Lung microvascular endothelial cell (primary cell): ENCODE data around the gene RGS4. TPM values are rescaled to one million over a fixed set of nuclear protein-coding genes. Genes with fewer than 3 reads are reported as not detected.

Source experiments
- DNase-seq, 2 donors: peaks; one replicate each; pipeline versions ENCODE4 v3.0.0 to v3.0.0-alpha.2; 2010; ENCODE audit warnings: low read depth in 2 of 2
- total RNA-seq: library from RNA; depleted of rRNA; stranded (reverse); fragments of >200 nt; gene quantifications from 2 replicates; pipeline ENCODE4 v1.2.1, GENCODE V29; 2014

Gene RGS4
- 2.8 and 22.4 TPM in 2 replicates for total RNA-seq

DNA sequence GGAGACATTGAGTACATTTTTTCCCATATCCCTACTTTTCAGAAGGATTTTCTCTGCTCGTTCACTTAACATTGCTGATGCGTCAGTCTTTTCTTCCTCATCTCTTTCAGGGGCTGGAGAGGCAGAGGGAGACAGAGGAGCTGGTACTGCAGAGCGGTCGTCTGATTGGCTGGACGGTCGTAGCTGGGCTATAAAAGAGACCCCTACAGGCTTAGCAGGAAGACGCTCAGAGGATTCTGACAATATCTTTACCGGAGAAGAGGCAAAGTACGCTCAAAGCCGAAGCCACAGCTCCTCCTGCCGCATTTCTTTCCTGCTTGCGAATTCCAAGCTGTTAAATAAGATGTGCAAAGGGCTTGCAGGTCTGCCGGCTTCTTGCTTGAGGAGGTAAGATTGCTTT is at the start of gene RGS4:
RGS4 (plus strand) TSS at position 220 of the 400 bp plus-strand sequence; CDS start at position 344, 124 bp downstream.
- peak; percentile 73 to 97 for DNase-seq

GRCh38 chr1:163022129-163022528 is 47.0 kb upstream of the RGS4 start:
- DNase-seq: no peak

- DNase-seq: no peak
Observed at GRCh38 chr1:163027610-163028009, 41.6 kb upstream of the RGS4 start.

DNA sequence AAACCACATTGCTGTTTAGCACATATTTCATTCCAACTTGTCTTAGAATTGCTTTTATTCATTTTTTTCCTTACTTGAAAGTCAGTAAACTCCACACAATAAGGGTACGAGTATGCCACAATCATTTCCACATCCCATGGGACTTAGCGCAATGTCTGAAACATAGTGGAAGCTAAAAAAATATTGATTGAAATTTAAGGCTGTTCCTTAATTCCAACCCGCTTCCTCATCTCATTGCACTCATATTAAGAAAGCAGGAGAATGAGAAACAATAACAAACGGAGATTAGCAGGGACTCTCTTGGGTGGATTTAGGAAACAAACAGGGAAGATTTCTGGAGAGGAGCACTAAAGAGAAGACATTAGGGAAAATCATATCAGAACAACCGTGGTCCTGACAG is 39.3 kb upstream of the RGS4 start:
- no peak for DNase-seq

GRCh38 chr1:163035446-163036249 is 33.5 kb upstream of the RGS4 start:
- DNase-seq: peak; percentile 14 to 97

DNA sequence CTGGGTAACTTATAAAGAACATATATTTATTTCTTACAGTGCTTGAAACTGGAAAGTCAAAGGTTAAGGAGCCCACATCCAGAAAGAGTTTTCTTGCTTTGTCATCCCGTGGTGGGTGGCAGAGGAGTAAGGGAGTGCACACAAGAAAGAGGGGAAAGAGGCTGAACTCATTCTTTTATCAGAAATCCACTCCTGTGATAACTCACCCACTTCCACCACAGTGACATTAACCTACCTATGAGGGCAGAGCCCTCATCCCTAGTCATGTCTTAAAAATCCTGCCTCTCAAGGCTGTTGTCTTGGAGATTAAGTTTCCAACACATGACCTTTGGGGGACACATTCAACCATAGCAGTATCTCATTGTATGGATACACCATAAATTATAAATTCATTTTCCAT is 32.5 kb upstream of the RGS4 start:
- peak in 1 of 2 donors; percentile 10 for DNase-seq

GRCh38 chr1:163038928-163039706 is 30.0 kb upstream of the RGS4 start:
- DNase-seq: no peak

DNA sequence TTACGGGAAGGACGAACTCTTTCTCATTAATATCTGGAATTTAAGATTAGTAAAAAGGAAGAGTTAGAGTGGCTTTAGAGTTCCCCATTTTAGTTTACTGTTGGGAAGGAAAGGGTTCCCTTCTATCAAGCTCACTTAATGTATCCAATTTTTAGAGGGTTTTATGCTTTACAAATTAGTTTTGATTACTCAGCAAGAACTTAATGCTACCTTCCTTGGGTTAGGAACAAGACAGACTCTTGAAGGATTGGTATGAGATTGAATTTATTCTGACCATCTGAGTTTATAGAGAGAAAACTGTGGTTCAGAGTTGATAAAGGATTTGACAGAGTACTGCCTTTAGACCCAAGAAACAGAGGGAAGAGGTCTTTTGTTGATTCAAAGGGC is 29.5 kb upstream of the RGS4 start:
- no peak for DNase-seq

DNA sequence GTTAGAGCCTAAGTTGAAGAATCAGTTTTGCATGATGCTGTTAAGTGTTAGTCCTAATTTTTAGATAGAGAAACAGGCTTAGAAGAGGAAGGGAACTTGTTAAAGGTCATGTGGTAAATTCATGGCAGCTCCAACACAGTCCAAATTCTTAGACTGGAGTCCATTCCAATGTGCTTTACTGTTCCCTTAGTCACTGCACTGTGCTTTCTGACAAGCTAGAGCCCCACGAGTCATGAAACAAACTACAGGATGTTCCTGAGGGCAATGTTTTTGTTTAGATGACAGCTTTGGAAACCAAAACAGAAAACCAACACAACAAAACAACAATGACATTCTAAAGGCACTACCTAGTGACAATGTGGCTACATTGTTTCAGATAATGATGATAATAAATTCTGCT is 23.1 kb upstream of the RGS4 start:
- peak in 1 of 2 donors; percentile 12 for DNase-seq

- DNase-seq: no peak
Observed at GRCh38 chr1:163047951-163048659, 21.1 kb upstream of the RGS4 start.

DNA sequence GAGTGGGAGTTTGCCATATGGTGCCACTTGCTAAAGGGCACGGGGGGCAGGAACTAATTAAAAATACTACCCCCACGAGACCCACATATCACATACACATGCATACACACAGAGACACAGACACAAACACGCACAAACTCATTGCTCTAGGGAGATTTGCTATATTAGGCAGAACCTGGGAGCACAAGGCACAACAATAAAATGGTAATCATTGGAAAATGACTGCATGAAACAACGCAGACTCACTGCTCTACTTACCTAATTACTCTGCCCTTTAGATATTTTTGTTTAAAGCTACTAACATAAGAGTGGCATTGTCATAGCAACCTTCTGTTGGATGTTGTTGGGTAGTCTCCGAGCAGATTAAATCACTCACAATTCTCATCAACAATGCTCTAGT is 20.3 kb upstream of the RGS4 start:
- DNase-seq: no peak

DNA sequence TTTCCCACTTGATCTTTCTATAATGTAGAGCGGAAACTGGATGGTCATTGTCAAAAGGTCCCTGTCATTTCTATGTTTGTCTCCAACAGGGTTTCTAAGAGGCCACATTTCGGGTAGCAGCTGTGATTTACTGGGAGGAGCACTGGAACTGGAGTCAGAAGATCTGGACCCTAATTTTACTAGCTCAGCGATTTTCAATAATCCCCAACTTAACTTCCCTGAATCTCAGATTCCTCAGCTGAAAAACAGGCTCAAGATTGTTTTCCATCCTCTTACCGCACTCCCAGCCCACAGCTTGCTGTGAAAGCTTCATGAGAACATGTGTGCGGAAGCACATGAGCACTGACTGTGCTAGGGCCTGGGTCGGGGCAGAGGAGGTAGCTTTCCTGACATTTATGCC is 19.9 kb upstream of the RGS4 start:
- no peak for DNase-seq

- DNase-seq: no peak
Observed at GRCh38 chr1:163050496-163050895, 18.7 kb upstream of the RGS4 start.

GRCh38 chr1:163054181-163054591 is 15.0 kb upstream of the RGS4 start:
- DNase-seq: no peak

- DNase-seq: no peak
Observed at GRCh38 chr1:163055005-163055404, 14.2 kb upstream of the RGS4 start.

DNA sequence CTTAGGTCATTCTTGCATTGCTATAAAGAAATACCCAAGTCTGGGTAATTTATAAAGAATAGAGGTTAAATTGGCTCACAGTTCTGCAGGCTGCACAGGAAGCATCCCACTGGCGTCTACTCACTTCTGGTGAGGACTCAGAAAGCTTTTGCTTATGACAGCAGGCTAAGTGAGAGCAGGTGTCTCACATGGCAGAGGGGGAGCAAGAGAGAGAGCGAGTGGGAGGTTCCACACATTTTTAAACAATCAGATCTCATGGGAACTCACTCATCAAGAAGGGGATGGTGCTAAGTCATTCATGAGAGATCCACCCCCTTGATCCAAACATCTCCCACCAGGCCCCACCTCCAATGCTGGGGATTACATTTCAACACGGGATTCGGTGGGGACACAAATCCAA is 13.6 kb upstream of the RGS4 start:
- DNase-seq: no peak

DNA sequence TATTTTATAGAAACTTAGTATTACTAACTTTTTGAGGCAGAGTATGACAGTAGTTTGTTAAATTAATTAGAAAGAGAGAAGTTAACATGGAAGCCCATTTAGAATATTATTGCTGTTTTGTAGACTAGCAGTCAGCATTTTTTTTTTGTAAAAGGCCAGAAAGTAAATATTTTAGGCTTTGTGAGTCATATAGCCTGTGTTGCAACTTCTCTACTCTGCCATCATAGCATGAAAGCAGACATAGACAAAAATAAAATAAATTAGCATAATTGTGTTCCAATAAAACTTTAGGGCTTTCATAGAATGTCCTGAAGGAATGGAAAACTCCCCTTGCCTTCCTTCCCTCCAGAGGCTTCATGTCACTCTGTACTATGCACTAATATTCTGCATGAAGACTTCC is 12.3 kb upstream of the RGS4 start:
- DNase-seq: no peak

DNA sequence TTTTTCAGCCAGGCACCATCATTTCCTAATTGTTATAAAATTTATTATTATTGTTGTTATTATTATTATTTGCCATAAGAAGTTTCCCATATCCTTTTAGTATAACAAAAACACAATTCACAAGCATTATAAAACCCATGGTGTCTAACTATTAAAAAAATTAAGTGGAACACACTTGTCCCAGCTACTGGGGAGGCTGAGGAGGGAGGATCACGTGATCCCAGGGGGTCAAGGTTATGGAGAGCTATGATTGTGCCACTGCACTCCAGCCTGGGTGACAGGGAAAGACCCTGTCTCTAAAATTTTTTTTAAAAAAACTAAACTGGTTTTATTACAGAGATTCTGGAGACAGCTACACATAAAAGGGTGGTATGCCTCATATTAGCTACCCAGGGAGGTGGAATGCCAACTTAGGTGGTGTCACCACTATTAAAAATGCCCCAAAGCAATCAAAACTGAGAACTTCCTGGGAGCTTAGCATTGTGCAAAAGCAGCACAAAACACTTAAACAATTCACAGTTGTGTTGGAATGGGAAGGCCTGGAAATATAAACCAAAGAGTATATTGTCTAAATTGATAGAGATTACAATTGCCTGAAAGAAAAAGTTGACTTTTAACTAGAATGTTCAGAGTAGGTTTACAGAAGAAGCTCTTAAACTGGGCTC is 8.7 kb upstream of the RGS4 start:
- DNase-seq: no peak

- DNase-seq: no peak
Observed at GRCh38 chr1:163063143-163063542, 6.0 kb upstream of the RGS4 start.

- DNase-seq: no peak
Observed at GRCh38 chr1:163063610-163064009, 5.6 kb upstream of the RGS4 start.

- DNase-seq: no peak
Observed at GRCh38 chr1:163066168-163066567, 3.0 kb upstream of the RGS4 start.

GRCh38 chr1:163066686-163067085 is 2.5 kb upstream of the RGS4 start:
- DNase-seq: no peak
